Measurements from ENCODE around the gene ATP1B3.
"Not testable (repeated sequence)": the region's sequence is repeated elsewhere in the genome, so short reads cannot be mapped to it uniquely, and the experiment has no call there.

The ATP1B3 gene

GRCh38 chr3:141881702-141882101, 5.3 kb downstream of the ATP1B3 start:
- no peak for TF ChIP-seq CTCF (conservative IDR thresholded peaks at IDR 0.05; ENCODE audit: low read depth, low read length)
- no peak for DNase-seq (ENCODE audit: low read depth)
- H3K4me3 ChIP-seq (ENCODE audit: low read depth, low read length) = no peak overlapping the region

- no peak for TF ChIP-seq CTCF (conservative IDR thresholded peaks at IDR 0.05; ENCODE audit: low read depth, low read length)
- no peak overlapping the region for H3K4me3 ChIP-seq (ENCODE audit: low read depth, low read length)
- no peak for DNase-seq (ENCODE audit: low read depth)
Measured at GRCh38 chr3:141887051-141887450, 10.6 kb downstream of the ATP1B3 start.

- DNase-seq (ENCODE audit: low read depth); H3K4me3 ChIP-seq (ENCODE audit: low read depth, low read length): not testable (repeated sequence)
Measured at GRCh38 chr3:141888548-141888947, 12.1 kb downstream of the ATP1B3 start.

- TF ChIP-seq CTCF (conservative IDR thresholded peaks at IDR 0.05; ENCODE audit: low read depth, low read length) = no peak
- H3K4me3 ChIP-seq (ENCODE audit: low read depth, low read length) = no peak overlapping the region
- peak; percentile 86 for DNase-seq (ENCODE audit: low read depth)
Measured at GRCh38 chr3:141894524-141895176, 18.2 kb downstream of the ATP1B3 start.

GRCh38 chr3:141895731-141896130, 19.3 kb downstream of the ATP1B3 start:
- no peak overlapping the region for H3K4me3 ChIP-seq (ENCODE audit: low read depth, low read length)
- no peak for DNase-seq (ENCODE audit: low read depth)
- TF ChIP-seq CTCF (conservative IDR thresholded peaks at IDR 0.05; ENCODE audit: low read depth, low read length) = no peak

GRCh38 chr3:141898908-141899307, 22.5 kb downstream of the ATP1B3 start:
- no peak for TF ChIP-seq CTCF (conservative IDR thresholded peaks at IDR 0.05; ENCODE audit: low read depth, low read length)
- no peak overlapping the region for H3K4me3 ChIP-seq (ENCODE audit: low read depth, low read length)
- DNase-seq (ENCODE audit: low read depth) = no peak

GRCh38 chr3:141900343-141900742, 23.9 kb downstream of the ATP1B3 start:
- TF ChIP-seq CTCF (conservative IDR thresholded peaks at IDR 0.05; ENCODE audit: low read depth, low read length) = no peak
- DNase-seq (ENCODE audit: low read depth) = no peak
- H3K4me3 ChIP-seq (ENCODE audit: low read depth, low read length) = no peak overlapping the region
